ENCODE data around the gene MED26. TPM values are rescaled to one million over a fixed set of nuclear protein-coding genes. Genes with fewer than 3 reads are reported as not detected.

MED26 gene
- total RNA-seq, 1 donor from 2014 or later: 15.0 TPM

GRCh38 chr19:16579381-16579780 is 48.6 kb downstream of the MED26 start:
- H3K9ac ChIP-seq (ENCODE audit: low read length): no peak overlapping the region
- H3K27me3 ChIP-seq (ENCODE audit: insufficient read depth, low read length): no peaks in the 10 kb centered on the region
- peaks cover 92% of the 10 kb centered on the region for H4K20me1 ChIP-seq (ENCODE audit: insufficient read depth, low read length)
- Mint-ChIP-seq H3K27me3 (ENCODE audit: low read depth, unreplicated experiment) (no peaks in the 10 kb centered on the region), H3K4me3 (ENCODE audit: unreplicated experiment) (no peak overlapping the region), H3K9me3 (ENCODE audit: unreplicated experiment) (peaks cover 2% of the 10 kb centered on the region), H3K4me1 (ENCODE audit: low read depth, unreplicated experiment) (peaks cover 21% of the 10 kb centered on the region), H3K36me3 (ENCODE audit: low read depth, unreplicated experiment) (peaks cover 16% of the 10 kb centered on the region), H3K27ac (ENCODE audit: unreplicated experiment) (no peak overlapping the region)
- no peaks in the 10 kb centered on the region for H3K9me3 ChIP-seq (ENCODE audit: insufficient read depth, low read depth, low read length)
- no peak overlapping the region for H3K4me2 ChIP-seq (ENCODE audit: low read length)
- DNase-seq (ENCODE audit: low read depth) (no peak), FAIRE-seq (no peak)
- TF ChIP-seq CTCF (IDR thresholded peaks at IDR 0.05; ENCODE audit: insufficient read depth, low read depth, low read length) (no peak), EZH2 (IDR thresholded peaks at IDR 0.05; ENCODE audit: insufficient read depth, low read length) (no peak)
- peaks cover 10% of the 10 kb centered on the region for H3K4me1 ChIP-seq (ENCODE audit: insufficient read depth, low read length)
- peaks cover 97% of the 10 kb centered on the region for H3K79me2 ChIP-seq (ENCODE audit: insufficient read depth, low read length)
- H3K27ac ChIP-seq (ENCODE audit: low read depth, low read length): no peak overlapping the region
- peaks cover 2% of the 10 kb centered on the region for H3K36me3 ChIP-seq (ENCODE audit: insufficient read depth, low read length)
- H3K4me3 ChIP-seq (ENCODE audit: insufficient read depth, low read depth, low read length): no peak overlapping the region
- H2AFZ ChIP-seq (ENCODE audit: low read depth, low read length): no peak overlapping the region

- no peak overlapping the region for H3K9ac ChIP-seq (ENCODE audit: low read length)
- TF ChIP-seq CTCF (IDR thresholded peaks at IDR 0.05; ENCODE audit: insufficient read depth, low read depth, low read length) (no peak), EZH2 (IDR thresholded peaks at IDR 0.05; ENCODE audit: insufficient read depth, low read length) (no peak)
- FAIRE-seq (no peak), DNase-seq (ENCODE audit: low read depth) (no peak)
- H3K9me3 ChIP-seq (ENCODE audit: insufficient read depth, low read depth, low read length): no peaks in the 10 kb centered on the region
- H3K27ac Mint-ChIP-seq (ENCODE audit: unreplicated experiment): no peak overlapping the region
- peaks cover 98% of the 10 kb centered on the region for H3K79me2 ChIP-seq (ENCODE audit: insufficient read depth, low read length)
- H3K4me3 ChIP-seq (ENCODE audit: insufficient read depth, low read depth, low read length): no peak overlapping the region
- H4K20me1 ChIP-seq (ENCODE audit: insufficient read depth, low read length): peaks cover 87% of the 10 kb centered on the region
- H3K27me3 ChIP-seq (ENCODE audit: insufficient read depth, low read length): no peaks in the 10 kb centered on the region
- H3K36me3 ChIP-seq (ENCODE audit: insufficient read depth, low read length): peaks cover 2% of the 10 kb centered on the region
- H3K4me2 ChIP-seq (ENCODE audit: low read length): no peak overlapping the region
- H3K4me1 ChIP-seq (ENCODE audit: insufficient read depth, low read length): peaks cover 11% of the 10 kb centered on the region
- peaks cover 2% of the 10 kb centered on the region for H3K9me3 Mint-ChIP-seq (ENCODE audit: unreplicated experiment)
- no peak overlapping the region for H3K4me3 Mint-ChIP-seq (ENCODE audit: unreplicated experiment)
- peaks cover 19% of the 10 kb centered on the region for H3K36me3 Mint-ChIP-seq (ENCODE audit: low read depth, unreplicated experiment)
- peaks cover 30% of the 10 kb centered on the region for H3K4me1 Mint-ChIP-seq (ENCODE audit: low read depth, unreplicated experiment)
- no peak overlapping the region for H2AFZ ChIP-seq (ENCODE audit: low read depth, low read length)
- no peak overlapping the region for H3K27ac ChIP-seq (ENCODE audit: low read depth, low read length)
- no peaks in the 10 kb centered on the region for H3K27me3 Mint-ChIP-seq (ENCODE audit: low read depth, unreplicated experiment)
These were observed 50.4 kb downstream of the MED26 start for GRCh38 chr19:16577531-16577985.

GRCh38 chr19:16576690-16577530 is 51.1 kb downstream of the MED26 start:
- no peak overlapping the region for H3K4me2 ChIP-seq (ENCODE audit: low read length)
- H3K9me3 ChIP-seq (ENCODE audit: insufficient read depth, low read depth, low read length): no peaks in the 10 kb centered on the region
- no peaks in the 10 kb centered on the region for H3K27me3 Mint-ChIP-seq (ENCODE audit: low read depth, unreplicated experiment)
- no peak overlapping the region for H2AFZ ChIP-seq (ENCODE audit: low read depth, low read length)
- peaks cover 81% of the 10 kb centered on the region for H4K20me1 ChIP-seq (ENCODE audit: insufficient read depth, low read length)
- peaks cover 2% of the 10 kb centered on the region for H3K36me3 ChIP-seq (ENCODE audit: insufficient read depth, low read length)
- peaks cover 11% of the 10 kb centered on the region for H3K4me1 ChIP-seq (ENCODE audit: insufficient read depth, low read length)
- H3K9ac ChIP-seq (ENCODE audit: low read length): no peak overlapping the region
- no peak overlapping the region for H3K4me3 Mint-ChIP-seq (ENCODE audit: unreplicated experiment)
- no peak overlapping the region for H3K27ac Mint-ChIP-seq (ENCODE audit: unreplicated experiment)
- peaks cover 95% of the 10 kb centered on the region for H3K79me2 ChIP-seq (ENCODE audit: insufficient read depth, low read length)
- peaks cover 26% of the 10 kb centered on the region for H3K4me1 Mint-ChIP-seq (ENCODE audit: low read depth, unreplicated experiment)
- no peak for DNase-seq (ENCODE audit: low read depth)
- TF ChIP-seq EZH2 (IDR thresholded peaks at IDR 0.05; ENCODE audit: insufficient read depth, low read length): no peak
- no peak for TF ChIP-seq CTCF (IDR thresholded peaks at IDR 0.05; ENCODE audit: insufficient read depth, low read depth, low read length)
- FAIRE-seq: no peak
- peaks cover 18% of the 10 kb centered on the region for H3K36me3 Mint-ChIP-seq (ENCODE audit: low read depth, unreplicated experiment)
- no peaks in the 10 kb centered on the region for H3K27me3 ChIP-seq (ENCODE audit: insufficient read depth, low read length)
- H3K27ac ChIP-seq (ENCODE audit: low read depth, low read length): no peak overlapping the region
- H3K4me3 ChIP-seq (ENCODE audit: insufficient read depth, low read depth, low read length): no peak overlapping the region
- peaks cover 1% of the 10 kb centered on the region for H3K9me3 Mint-ChIP-seq (ENCODE audit: unreplicated experiment)
